Measurements from ENCODE around the gene RFC2.

Gene RFC2

GRCh38 chr7:74254129-74254857 lies at the start of gene RFC2:
TSS of gene RFC2 (minus strand) at chr7:74254399. CDS start at chr7:74254383, 16 bp downstream.
- DNase-seq = peak; percentile 90 to 93

- no peak for DNase-seq
Observed at GRCh38 chr7:74302745-74303221, 48.6 kb upstream of the RFC2 start.

- DNase-seq = no peak
Observed at GRCh38 chr7:74300926-74301325, 46.7 kb upstream of the RFC2 start.

GRCh38 chr7:74299401-74299800 lies 45.2 kb upstream of the RFC2 start:
- DNase-seq = no peak

- no peak for DNase-seq
Observed at GRCh38 chr7:74297516-74298233, 43.5 kb upstream of the RFC2 start.

GRCh38 chr7:74294191-74294998 lies 40.2 kb upstream of the RFC2 start:
- DNase-seq = no peak

- DNase-seq = no peak
Observed at GRCh38 chr7:74293577-74293908, 39.3 kb upstream of the RFC2 start.

GRCh38 chr7:74292757-74293576 lies 38.8 kb upstream of the RFC2 start:
- DNase-seq = no peak

- no peak for DNase-seq
Observed at GRCh38 chr7:74291535-74291934, 37.3 kb upstream of the RFC2 start.

GRCh38 chr7:74290981-74291441 lies 36.8 kb upstream of the RFC2 start:
- no peak for DNase-seq

- no peak for DNase-seq
Observed at GRCh38 chr7:74290553-74290950, 36.4 kb upstream of the RFC2 start.

GRCh38 chr7:74289659-74290552 lies 35.7 kb upstream of the RFC2 start:
- no peak for DNase-seq

GRCh38 chr7:74289018-74289658 lies 34.9 kb upstream of the RFC2 start, which contains the start of gene CLIP2:
TSS of gene CLIP2 (plus strand) at chr7:74289407. CDS start at chr7:74317547, 28,140 bp downstream.
- DNase-seq = peak in 1 of 2 experiments; percentile 38

GRCh38 chr7:74288034-74288881 lies 34.1 kb upstream of the RFC2 start:
- peak in 1 of 2 experiments; percentile 31 for DNase-seq

- DNase-seq = no peak
Observed at GRCh38 chr7:74287303-74288033, 33.3 kb upstream of the RFC2 start.

GRCh38 chr7:74286131-74286530 lies 31.9 kb upstream of the RFC2 start:
- DNase-seq = no peak

GRCh38 chr7:74284781-74285259 lies 30.6 kb upstream of the RFC2 start:
- DNase-seq = no peak

GRCh38 chr7:74283858-74284447 lies 29.8 kb upstream of the RFC2 start:
- DNase-seq = no peak

Data from cerebellar nuclear complex (tissue), 1 donor.